ENCODE results near the gene MGST3.
"Not testable (repeated sequence)": the region's sequence is repeated elsewhere in the genome, so short reads cannot be mapped to it uniquely, and the experiment has no call there.

Gene MGST3

DNA sequence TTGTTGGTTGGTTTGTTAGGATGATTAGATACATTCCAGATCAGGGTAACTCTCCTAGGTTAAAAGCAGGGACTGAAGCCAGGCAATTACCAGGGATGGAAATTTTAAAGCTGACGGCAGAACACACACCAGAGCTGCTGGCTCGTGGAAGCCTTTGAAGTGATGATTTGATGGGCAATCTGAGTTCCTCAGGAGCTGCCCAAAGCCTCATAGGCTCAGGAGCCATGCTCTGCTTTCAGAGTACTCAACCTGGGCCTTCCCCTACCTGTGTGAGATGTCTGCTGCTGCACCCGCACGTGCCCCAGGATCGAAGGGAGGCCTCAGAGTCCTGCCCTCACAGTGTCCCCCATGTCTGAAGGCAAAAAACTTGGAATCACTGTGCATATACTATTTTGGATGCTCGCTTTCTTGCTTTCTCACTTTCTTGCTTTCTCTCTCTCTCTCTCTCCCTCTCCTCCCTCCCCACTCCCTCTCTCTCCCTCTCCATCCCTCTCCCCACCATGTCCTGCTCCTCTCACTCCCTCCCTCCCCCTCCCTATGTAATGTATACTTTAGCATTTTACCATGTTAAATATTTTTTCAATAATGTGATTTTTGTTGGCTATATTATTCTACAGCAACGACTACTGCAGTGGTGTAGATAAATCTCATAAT lies 18.0 kb downstream of the MGST3 start:
- H3K27ac ChIP-seq = no peak overlapping the region
- peaks cover 13% of the 10 kb centered on the region for H3K4me1 ChIP-seq
- no peak overlapping the region for H3K4me2 ChIP-seq
- H3K27me3 ChIP-seq = no peaks in the 10 kb centered on the region
- no peaks in the 10 kb centered on the region for H3K9me3 ChIP-seq
- TF ChIP-seq Cebpa-rat (IDR thresholded peaks at IDR 0.05) = no peak
- H3K36me3 ChIP-seq = peaks cover 29% of the 10 kb centered on the region
- no peak overlapping the region for H3K4me3 ChIP-seq
- peaks cover 33% of the 10 kb centered on the region for H4K20me1 ChIP-seq
- H3K9ac ChIP-seq = no peak overlapping the region

DNA sequence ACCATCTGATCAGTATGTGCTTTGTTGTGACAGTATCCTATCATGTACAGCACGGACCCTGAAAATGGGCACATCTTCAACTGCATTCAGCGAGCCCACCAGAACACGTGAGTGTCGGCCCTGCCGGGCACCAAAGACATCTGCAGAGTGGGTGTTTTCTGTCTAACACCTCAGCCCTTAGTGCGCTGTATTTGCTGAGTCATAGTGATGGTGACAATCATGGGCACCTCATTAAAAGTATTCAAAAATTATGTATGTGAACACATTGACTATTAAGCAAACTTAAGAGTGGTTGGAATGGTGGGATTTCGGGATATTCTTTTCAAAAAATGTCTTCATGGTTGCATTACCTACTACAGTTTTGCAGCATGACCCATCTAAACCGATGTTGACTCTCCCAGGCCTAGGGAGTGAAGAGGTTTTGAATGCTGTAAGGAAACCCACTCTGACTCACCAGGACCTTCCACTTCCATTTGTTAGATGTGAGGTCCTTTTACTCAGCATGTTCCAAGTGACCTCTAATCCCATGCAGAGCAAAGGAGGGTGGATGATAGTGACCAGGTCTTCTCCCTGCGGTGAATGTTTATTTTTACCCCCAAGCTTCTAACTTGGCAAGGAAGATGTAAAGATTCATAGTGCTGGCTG lies 20.1 kb downstream of the MGST3 start:
- no peaks in the 10 kb centered on the region for H3K27me3 ChIP-seq
- H4K20me1 ChIP-seq = peaks cover 25% of the 10 kb centered on the region
- H3K9ac ChIP-seq = no peak overlapping the region
- H3K36me3 ChIP-seq = peaks cover 46% of the 10 kb centered on the region
- peaks cover 13% of the 10 kb centered on the region for H3K4me1 ChIP-seq
- no peaks in the 10 kb centered on the region for H3K9me3 ChIP-seq
- no peak for TF ChIP-seq Cebpa-rat (IDR thresholded peaks at IDR 0.05)
- H3K4me2 ChIP-seq = no peak overlapping the region
- no peak overlapping the region for H3K27ac ChIP-seq
- H3K4me3 ChIP-seq = no peak overlapping the region

DNA sequence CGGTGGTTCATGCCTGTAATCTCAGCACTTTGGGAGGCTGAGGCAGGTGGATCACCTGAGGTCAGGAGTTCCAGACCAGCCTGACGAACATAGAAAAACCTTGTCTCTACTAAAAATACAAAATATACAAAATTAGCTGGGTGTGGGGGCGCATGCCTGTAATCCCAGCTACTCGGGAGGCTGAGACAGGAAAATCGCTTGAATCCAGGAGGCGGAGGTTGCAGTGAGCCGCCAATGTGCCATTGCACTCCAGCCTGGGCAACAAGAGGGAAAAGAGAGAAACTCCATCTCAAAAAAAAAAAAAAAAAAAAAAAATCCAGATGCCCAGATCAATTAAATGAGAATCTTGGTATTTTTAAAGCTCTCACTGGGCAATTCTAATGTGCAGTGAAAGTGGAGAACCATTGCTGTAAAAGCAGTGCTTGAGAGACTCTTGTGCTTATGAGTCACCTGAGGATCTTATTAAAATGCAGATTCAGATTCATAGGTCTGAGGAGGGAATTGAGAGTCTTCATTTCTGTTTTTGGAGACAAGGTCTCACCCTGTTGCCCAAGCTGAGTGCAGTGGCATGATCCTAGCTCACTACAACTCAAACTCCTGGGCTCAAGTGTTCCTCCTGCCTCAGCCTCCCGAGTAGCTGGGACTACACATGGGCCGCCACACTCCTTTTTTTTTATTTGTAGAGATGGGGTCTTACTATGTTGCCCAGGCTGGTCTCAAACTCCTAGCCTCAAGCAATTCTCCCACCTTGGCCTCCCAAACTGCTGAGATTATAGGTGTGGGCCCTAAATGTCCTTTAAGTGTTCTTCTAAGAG lies 27.9 kb downstream of the MGST3 start:
- not testable (repeated sequence) for H3K27me3 ChIP-seq, H3K9me3 ChIP-seq, H3K9ac ChIP-seq, H3K4me1 ChIP-seq, H4K20me1 ChIP-seq, H3K27ac ChIP-seq, H3K4me2 ChIP-seq, H3K4me3 ChIP-seq
- peaks cover 94% of the 10 kb centered on the region for H3K36me3 ChIP-seq

DNA sequence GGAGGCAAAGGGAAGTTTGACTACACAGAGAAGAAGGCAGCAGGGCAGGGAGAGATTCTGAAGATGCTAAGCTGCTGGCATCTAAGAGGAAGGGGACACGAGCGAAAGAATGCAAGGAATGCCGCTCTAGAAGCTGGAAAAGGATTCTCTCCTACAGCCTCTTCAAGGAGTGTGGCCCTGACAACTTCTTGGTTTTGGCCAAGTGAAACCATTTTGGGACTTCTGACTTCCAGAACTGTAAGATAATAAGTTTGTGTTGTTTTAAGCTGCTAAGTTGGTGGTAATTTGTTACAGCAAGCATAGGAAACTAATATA lies 28.5 kb downstream of the MGST3 start:
- TF ChIP-seq Cebpa-rat (IDR thresholded peaks at IDR 0.05) = no peak
- H3K9me3 ChIP-seq = no peaks in the 10 kb centered on the region
- H3K4me3 ChIP-seq = no peak overlapping the region
- H3K36me3 ChIP-seq = peaks cover 94% of the 10 kb centered on the region
- no peaks in the 10 kb centered on the region for H4K20me1 ChIP-seq
- H3K27ac ChIP-seq = no peak overlapping the region
- H3K4me1 ChIP-seq = no peaks in the 10 kb centered on the region
- H3K4me2 ChIP-seq = no peak overlapping the region
- H3K9ac ChIP-seq = no peak overlapping the region
- H3K27me3 ChIP-seq = no peaks in the 10 kb centered on the region

DNA sequence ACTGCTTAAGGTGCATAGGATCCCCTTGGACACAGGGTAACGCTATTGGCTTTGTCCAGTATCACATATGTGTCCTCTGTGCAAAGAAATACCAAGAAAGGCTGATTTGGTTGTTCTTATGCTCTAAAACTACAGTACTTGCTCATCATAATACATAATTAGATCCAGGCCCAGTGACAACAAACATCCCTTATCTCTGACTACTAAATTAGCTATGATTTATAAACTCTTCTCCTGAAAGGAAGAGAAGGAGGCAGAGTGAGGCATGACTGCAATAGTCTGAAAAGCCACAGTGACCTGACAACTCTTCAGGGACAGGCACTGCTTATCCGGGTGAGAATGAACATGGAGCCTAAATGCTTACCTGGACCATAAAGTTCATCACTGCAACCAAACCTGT lies 30.7 kb downstream of the MGST3 start:
- Histone ChIP-seq H3K27ac (no peak overlapping the region), H3K4me2 (no peak overlapping the region), H3K36me3 (peaks cover 97% of the 10 kb centered on the region), H4K20me1 (no peaks in the 10 kb centered on the region), H3K4me3 (no peak overlapping the region), H3K27me3 (no peaks in the 10 kb centered on the region), H3K4me1 (no peaks in the 10 kb centered on the region), H3K9me3 (no peaks in the 10 kb centered on the region), H3K9ac (no peak overlapping the region)
- TF ChIP-seq Cebpa-rat (IDR thresholded peaks at IDR 0.05) = no peak

DNA sequence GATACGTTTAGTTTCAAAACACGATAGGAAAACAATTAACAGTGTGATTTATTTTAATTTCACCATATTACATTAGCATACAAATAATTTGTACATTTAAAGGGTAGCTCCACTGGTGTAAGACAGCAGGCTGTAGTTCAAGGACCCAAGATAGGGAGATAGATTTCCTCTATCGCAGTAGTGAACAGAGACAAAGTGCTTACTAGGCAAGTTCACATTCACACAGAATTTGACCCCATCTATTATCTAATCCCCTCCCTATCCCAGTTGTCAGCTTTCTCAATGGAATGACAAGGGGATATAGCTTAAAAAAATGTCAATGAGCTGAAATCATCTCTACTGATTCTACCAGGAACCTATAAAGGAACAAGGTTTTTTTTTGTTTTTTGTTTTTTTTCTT lies 31.2 kb downstream of the MGST3 start:
- H3K9ac ChIP-seq = no peak overlapping the region
- no peak overlapping the region for H3K27ac ChIP-seq
- no peaks in the 10 kb centered on the region for H3K27me3 ChIP-seq
- peaks cover 97% of the 10 kb centered on the region for H3K36me3 ChIP-seq
- H3K9me3 ChIP-seq = no peaks in the 10 kb centered on the region
- H3K4me1 ChIP-seq = no peaks in the 10 kb centered on the region
- no peaks in the 10 kb centered on the region for H4K20me1 ChIP-seq
- no peak for TF ChIP-seq Cebpa-rat (IDR thresholded peaks at IDR 0.05)
- no peak overlapping the region for H3K4me2 ChIP-seq
- no peak overlapping the region for H3K4me3 ChIP-seq

DNA sequence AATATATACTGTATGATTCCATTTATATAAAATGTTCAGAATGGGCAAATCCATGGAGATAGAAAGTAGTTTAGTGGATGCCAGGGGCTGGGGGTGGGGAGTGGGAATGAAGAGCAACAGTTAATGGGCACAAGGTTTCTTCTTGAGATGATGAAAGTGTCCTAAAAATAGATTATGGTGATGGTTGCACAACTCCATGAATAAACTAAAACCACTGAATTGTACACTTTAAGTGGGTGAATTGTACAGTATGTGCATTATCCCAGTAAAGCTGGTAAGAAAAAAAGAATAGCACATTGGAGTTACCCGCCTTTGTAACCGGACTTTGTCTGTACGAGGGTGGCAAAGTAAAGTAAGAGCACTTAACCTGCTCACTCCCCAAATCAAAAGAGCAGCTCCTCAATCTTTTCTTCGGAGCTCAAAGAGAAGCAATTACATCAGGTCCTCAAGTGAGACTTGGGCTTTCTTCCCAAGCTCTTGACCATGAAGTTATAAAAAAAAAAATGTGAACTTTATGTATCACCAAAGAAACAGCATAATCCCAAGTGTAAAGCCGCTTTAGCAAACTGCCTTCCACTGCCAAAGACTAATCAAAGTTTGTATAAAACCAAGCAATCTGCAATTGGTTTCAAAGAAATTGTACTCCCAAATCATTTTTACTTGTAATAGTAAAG lies 35.3 kb downstream of the MGST3 start:
- Histone ChIP-seq H3K27me3 (no peaks in the 10 kb centered on the region), H3K36me3 (peaks cover 97% of the 10 kb centered on the region), H3K9ac (no peak overlapping the region), H3K4me3 (no peak overlapping the region), H3K27ac (no peak overlapping the region), H3K4me1 (no peaks in the 10 kb centered on the region), H3K4me2 (no peak overlapping the region), H4K20me1 (no peaks in the 10 kb centered on the region), H3K9me3 (no peaks in the 10 kb centered on the region)
- no peak for TF ChIP-seq Cebpa-rat (IDR thresholded peaks at IDR 0.05)

DNA sequence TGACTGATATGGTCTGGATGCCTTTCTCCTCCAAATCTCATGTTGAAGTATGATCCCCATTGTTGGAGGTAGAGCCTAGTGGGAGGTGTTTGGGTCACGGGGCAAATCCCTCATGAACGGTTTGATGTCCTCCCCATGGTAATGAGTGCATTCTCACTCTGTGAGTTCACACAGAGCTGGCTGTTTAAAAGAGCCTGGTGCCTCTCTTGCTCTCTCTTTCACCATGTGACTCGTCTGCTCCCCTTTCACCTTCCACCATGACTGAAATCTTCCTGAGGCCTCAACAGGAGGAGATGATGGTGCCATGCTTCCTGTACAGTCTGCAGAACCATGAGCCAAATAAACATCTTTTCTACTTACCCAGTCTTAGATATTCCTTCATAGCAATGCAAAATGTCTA lies 37.1 kb downstream of the MGST3 start:
- H3K27me3 ChIP-seq = no peaks in the 10 kb centered on the region
- H4K20me1 ChIP-seq = no peaks in the 10 kb centered on the region
- H3K36me3 ChIP-seq = peaks cover 94% of the 10 kb centered on the region
- H3K27ac ChIP-seq = no peak overlapping the region
- H3K4me1 ChIP-seq = no peaks in the 10 kb centered on the region
- no peak overlapping the region for H3K4me2 ChIP-seq
- no peak for TF ChIP-seq Cebpa-rat (IDR thresholded peaks at IDR 0.05)
- no peak overlapping the region for H3K9ac ChIP-seq
- H3K9me3 ChIP-seq = no peaks in the 10 kb centered on the region
- H3K4me3 ChIP-seq = no peak overlapping the region

DNA sequence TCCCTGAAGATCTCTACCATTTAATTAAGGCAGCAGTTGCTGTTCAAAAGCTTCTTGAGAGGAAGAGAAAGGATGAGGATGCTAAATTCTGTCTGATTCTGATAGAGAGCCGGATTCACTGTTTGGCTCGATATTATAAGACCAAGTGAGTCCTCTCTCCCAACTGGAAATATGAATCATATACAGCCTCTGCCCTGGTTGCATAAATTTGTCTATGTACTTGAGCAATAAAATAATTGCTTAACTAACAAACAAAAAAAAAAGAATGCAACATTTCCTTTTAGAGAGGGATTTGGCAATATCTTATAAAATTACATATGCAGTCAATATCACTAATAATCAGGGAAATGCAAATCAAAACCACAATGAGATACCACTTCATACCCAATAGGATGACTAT lies 40.5 kb downstream of the MGST3 start:
- Histone ChIP-seq H3K4me1 (no peaks in the 10 kb centered on the region), H3K27ac (no peak overlapping the region), H3K9me3 (no peaks in the 10 kb centered on the region), H3K36me3 (peaks cover 84% of the 10 kb centered on the region), H3K9ac (no peak overlapping the region), H3K4me3 (no peak overlapping the region), H3K4me2 (no peak overlapping the region), H4K20me1 (no peaks in the 10 kb centered on the region), H3K27me3 (no peaks in the 10 kb centered on the region)
- TF ChIP-seq Cebpa-rat (IDR thresholded peaks at IDR 0.05) = no peak

DNA sequence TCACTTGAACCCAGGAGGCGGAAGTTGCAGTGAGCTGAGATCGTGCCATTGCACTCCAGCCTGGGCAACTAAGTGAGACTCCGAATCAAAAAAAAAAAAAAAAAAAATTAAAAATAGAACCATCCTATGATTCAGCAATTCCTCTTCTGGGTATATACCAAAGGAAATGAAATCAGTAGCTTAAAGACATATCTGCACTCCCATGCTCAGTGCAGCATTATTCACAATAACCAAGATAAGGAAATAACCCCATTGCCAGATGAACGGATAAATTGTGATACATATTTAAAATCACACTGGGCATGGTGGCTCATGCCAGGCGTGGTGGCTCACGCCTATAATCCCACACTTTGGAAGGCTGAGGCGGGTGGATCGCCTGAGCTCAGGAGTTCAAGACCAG lies 43.6 kb downstream of the MGST3 start:
- Histone ChIP-seq H3K9ac (no peak overlapping the region), H3K4me2 (no peak overlapping the region), H3K27me3 (no peaks in the 10 kb centered on the region), H3K4me1 (peaks cover 14% of the 10 kb centered on the region), H3K27ac (no peak overlapping the region), H3K9me3 (no peaks in the 10 kb centered on the region), H3K4me3 (no peak overlapping the region), H3K36me3 (peaks cover 84% of the 10 kb centered on the region), H4K20me1 (no peaks in the 10 kb centered on the region)
- no peak for TF ChIP-seq Cebpa-rat (IDR thresholded peaks at IDR 0.05)
